RWPE2 (cell line): ENCODE measurements around the gene PLPPR5.
A peak's percentile ranks its signal among the peaks of the same experiment; 100 is the strongest.

Source experiments
- ATAC-seq: fragments of 200-7000 bp; cut with Tn5 transposase; 3 replicates; pipeline ENCODE4 v1.9.1; 2021; ENCODE audit warnings: low read depth
- DNase-seq: peaks from one replicate; pipeline ENCODE4 v3.0.0-alpha.2; 2020; ENCODE audit warnings: low spot score
- H3K27ac ChIP-seq: fragments of 450-650 bp; 2 replicates; pipeline ENCODE4 v1.5.1; 2017; ENCODE audit warnings: mild to moderate bottlenecking; ENCODE audit not compliant: poor library complexity, severe bottlenecking
- H3K27me3 ChIP-seq: fragments of 250-450 bp; sonication (Bioruptor Pico); 2 replicates; pipeline ENCODE4 v1.5.1; 2021; ENCODE audit warnings: mild to moderate bottlenecking, moderate library complexity; ENCODE audit not compliant: insufficient read depth, poor library complexity, severe bottlenecking
- H3K36me3 ChIP-seq: fragments of 250-450 bp; sonication (Bioruptor Pico); 2 replicates; pipeline ENCODE4 v1.5.1; 2020; ENCODE audit warnings: low read depth, mild to moderate bottlenecking, moderate library complexity
- H3K4me1 ChIP-seq: fragments of 250-450 bp; sonication (Bioruptor Pico); 2 replicates; pipeline ENCODE4 v1.5.1; 2021; ENCODE audit warnings: mild to moderate bottlenecking, moderate library complexity; ENCODE audit not compliant: insufficient read depth, poor library complexity, severe bottlenecking
- H3K4me3 ChIP-seq: fragments of 250-450 bp; sonication (Bioruptor Pico); 2 replicates; pipeline ENCODE4 v1.5.1; 2021; ENCODE audit warnings: mild to moderate bottlenecking, moderate library complexity; ENCODE audit not compliant: severe bottlenecking
- H3K9me3 ChIP-seq: fragments of 250-450 bp; sonication (Bioruptor Pico); 2 replicates; pipeline ENCODE4 v1.5.1; 2021; ENCODE audit warnings: mild to moderate bottlenecking, moderate library complexity; ENCODE audit not compliant: severe bottlenecking
- CTCF ChIP-seq: fragments of 450-650 bp; IDR thresholded peaks from one replicate; pipeline ENCODE4 v1.5.1; 2017; ENCODE audit warnings: mild to moderate bottlenecking, moderate library complexity; ENCODE audit not compliant: poor library complexity, severe bottlenecking

The PLPPR5 gene

GRCh38 chr1:98921817-98922216, 82.8 kb downstream of the PLPPR5 start:
- H3K4me3 ChIP-seq = no peak overlapping the region
- no peak for DNase-seq

GRCh38 chr1:98920441-98921110, 84.1 kb downstream of the PLPPR5 start:
- TF ChIP-seq CTCF = no peak
- DNase-seq = no peak

More at GRCh38 chr1:98921817-98922216, 82.8 kb downstream of the PLPPR5 start:
- TF ChIP-seq CTCF = no peak
- peak overlapping the region; percentile 88 for H3K27ac ChIP-seq
- ATAC-seq = peak; percentile 94
- H3K27me3 ChIP-seq = no peaks in the 10 kb centered on the region
- no peaks in the 10 kb centered on the region for H3K9me3 ChIP-seq
- peaks cover 28% of the 10 kb centered on the region for H3K4me1 ChIP-seq
- no peaks in the 10 kb centered on the region for H3K36me3 ChIP-seq

GRCh38 chr1:98919652-98920051, 85.0 kb downstream of the PLPPR5 start:
- Histone ChIP-seq H3K4me3 (no peak overlapping the region), H3K4me1 (peaks cover 39% of the 10 kb centered on the region), H3K9me3 (no peaks in the 10 kb centered on the region), H3K27ac (peak overlapping the region; percentile 88), H3K27me3 (no peaks in the 10 kb centered on the region), H3K36me3 (no peaks in the 10 kb centered on the region)
- TF ChIP-seq CTCF = no peak
- no peak for ATAC-seq
- DNase-seq = no peak

More at GRCh38 chr1:98920441-98921110, 84.1 kb downstream of the PLPPR5 start:
- Histone ChIP-seq H3K36me3 (no peaks in the 10 kb centered on the region), H3K4me1 (peaks cover 30% of the 10 kb centered on the region), H3K9me3 (no peaks in the 10 kb centered on the region), H3K27ac (peak overlapping the region; percentile 88), H3K4me3 (no peak overlapping the region), H3K27me3 (no peaks in the 10 kb centered on the region)
- peak; percentile 48 for ATAC-seq

- ATAC-seq = no peak
- TF ChIP-seq CTCF = no peak
- peaks cover 44% of the 10 kb centered on the region for H3K4me1 ChIP-seq
- no peaks in the 10 kb centered on the region for H3K9me3 ChIP-seq
- no peaks in the 10 kb centered on the region for H3K36me3 ChIP-seq
- H3K27me3 ChIP-seq = no peaks in the 10 kb centered on the region
- H3K4me3 ChIP-seq = no peak overlapping the region
- no peak for DNase-seq
- H3K27ac ChIP-seq = no peak overlapping the region
Measured at GRCh38 chr1:98919211-98919610, 85.5 kb downstream of the PLPPR5 start.

- ATAC-seq (peak; percentile 98), DNase-seq (no peak)
- Histone ChIP-seq H3K9me3 (no peaks in the 10 kb centered on the region), H3K27ac (peak overlapping the region; percentile 68), H3K4me3 (no peak overlapping the region), H3K27me3 (no peaks in the 10 kb centered on the region), H3K4me1 (peaks cover 22% of the 10 kb centered on the region), H3K36me3 (no peaks in the 10 kb centered on the region)
- no peak for TF ChIP-seq CTCF
Measured at GRCh38 chr1:98914547-98914946, 90.1 kb downstream of the PLPPR5 start.
